Measurements from ENCODE around the gene CD63. TPM values are rescaled to one million over a fixed set of nuclear protein-coding genes. Genes with fewer than 3 reads are reported as not detected.

CD63 gene
- total RNA-seq, 1 experiment from 2014 or later: 880 TPM

DNA sequence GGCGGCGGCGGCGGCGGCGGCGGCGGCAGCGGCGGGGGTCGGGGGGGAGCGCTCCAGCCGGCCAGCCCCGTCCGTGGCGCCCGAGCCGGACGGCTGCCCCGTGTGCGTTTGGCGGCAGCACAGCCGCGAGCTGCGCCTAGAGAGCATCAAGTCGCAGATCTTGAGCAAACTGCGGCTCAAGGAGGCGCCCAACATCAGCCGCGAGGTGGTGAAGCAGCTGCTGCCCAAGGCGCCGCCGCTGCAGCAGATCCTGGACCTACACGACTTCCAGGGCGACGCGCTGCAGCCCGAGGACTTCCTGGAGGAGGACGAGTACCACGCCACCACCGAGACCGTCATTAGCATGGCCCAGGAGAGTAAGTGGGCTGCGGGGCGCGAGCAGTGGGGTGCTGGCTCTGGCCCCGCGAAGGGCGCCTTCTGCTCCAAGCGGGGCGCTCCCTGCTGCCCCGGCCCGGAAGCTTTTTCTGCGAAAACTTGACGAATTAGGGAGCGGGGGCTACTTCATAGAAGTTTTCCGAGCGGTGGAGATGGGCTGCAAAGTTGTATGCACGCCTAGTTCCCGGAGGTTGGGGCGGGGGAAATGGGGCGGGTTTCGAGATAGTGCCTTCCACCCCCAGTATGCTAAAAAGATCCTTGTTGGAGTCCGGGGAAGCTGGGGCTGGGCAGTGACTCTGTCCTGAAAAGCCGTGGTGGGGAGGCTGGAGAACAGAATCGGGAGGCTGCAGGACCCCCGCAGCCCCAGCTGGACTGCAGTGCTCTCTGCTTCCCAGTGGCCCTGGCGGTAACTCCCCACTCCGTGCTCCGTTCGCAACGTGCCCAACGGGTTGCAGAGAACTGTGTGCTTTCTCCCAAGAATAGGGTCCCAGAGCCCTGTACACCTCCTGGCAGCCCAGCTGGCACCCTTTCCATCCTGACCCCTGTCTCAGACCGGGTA lies 14.9 kb upstream of the CD63 start:
- H3K4me3 Mint-ChIP-seq (ENCODE audit: low read depth, unreplicated experiment): peak overlapping the region; percentile 73
- CTCF ChIA-PET: interaction anchor here (0.6 to 1.3 kb wide), 3 partner anchors 9 to 572 kb away, joined by 3 to 4 read pairs (median 3); partner anchors contain the start of gene CNPY2
- no peak overlapping the region for H3K27ac Mint-ChIP-seq (ENCODE audit: unreplicated experiment)
- no TSS peak for BruUV-seq (replicated peaks)
- H3K36me3 Mint-ChIP-seq (ENCODE audit: insufficient read depth, unreplicated experiment): peaks cover 33% of the 10 kb centered on the region
- H3K27me3 Mint-ChIP-seq (ENCODE audit: unreplicated experiment): peaks cover 35% of the 10 kb centered on the region
- intact Hi-C loops (cut with micrococcal nuclease; ENCODE audit: unreplicated experiment): no loop called here
- TF ChIP-seq, protein P1, sequence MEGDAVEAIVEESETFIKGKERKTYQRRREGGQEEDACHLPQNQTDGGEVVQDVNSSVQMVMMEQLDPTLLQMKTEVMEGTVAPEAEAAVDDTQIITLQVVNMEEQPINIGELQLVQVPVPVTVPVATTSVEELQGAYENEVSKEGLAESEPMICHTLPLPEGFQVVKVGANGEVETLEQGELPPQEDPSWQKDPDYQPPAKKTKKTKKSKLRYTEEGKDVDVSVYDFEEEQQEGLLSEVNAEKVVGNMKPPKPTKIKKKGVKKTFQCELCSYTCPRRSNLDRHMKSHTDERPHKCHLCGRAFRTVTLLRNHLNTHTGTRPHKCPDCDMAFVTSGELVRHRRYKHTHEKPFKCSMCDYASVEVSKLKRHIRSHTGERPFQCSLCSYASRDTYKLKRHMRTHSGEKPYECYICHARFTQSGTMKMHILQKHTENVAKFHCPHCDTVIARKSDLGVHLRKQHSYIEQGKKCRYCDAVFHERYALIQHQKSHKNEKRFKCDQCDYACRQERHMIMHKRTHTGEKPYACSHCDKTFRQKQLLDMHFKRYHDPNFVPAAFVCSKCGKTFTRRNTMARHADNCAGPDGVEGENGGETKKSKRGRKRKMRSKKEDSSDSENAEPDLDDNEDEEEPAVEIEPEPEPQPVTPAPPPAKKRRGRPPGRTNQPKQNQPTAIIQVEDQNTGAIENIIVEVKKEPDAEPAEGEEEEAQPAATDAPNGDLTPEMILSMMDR (IDR thresholded peaks at IDR 0.05; ENCODE audit: unreplicated experiment): peak; percentile 14
- H3K9me3 Mint-ChIP-seq (ENCODE audit: low read depth, unreplicated experiment): no peaks in the 10 kb centered on the region
- peak; percentile 57 for DNase-seq
- H3K4me1 Mint-ChIP-seq (ENCODE audit: low read depth, unreplicated experiment): peaks cover 24% of the 10 kb centered on the region

DNA sequence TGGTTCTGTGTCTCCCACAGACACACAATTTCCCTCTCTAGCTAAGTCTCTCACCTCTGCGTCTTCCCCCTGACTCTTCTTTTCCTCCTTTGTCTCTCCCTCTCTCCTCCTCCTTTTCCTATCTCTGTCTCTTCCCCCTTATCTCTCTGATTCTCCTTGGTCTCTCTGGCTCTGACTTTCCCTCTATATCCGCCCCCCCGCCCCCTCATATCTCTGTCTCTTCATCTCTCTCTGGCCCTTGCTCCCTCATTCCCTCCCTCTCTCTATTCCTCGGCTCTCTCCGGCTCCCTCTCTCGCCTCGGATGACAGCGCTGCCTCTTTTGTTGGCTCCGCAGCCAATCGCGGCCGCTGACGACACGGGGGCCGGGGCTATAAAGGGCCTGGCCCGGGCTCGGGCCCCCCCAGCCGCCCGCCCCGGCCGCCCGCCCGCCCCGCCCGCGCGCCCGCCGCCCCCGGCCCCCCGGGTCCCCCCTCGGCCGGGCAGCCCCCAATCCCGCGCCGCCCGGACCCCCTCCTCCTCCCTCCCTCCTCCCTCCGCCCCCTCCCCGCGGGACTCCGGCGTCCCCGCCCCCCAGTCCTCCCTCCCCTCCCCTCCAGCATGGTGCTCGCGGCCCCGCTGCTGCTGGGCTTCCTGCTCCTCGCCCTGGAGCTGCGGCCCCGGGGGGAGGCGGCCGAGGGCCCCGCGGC lies 14.1 kb upstream of the CD63 start, which contains the start of gene GDF11:
Gene GDF11 (plus strand): TSS at position 404 of the 687 bp plus-strand sequence. CDS start 195 bp downstream, at position 599.
- TF ChIP-seq, protein P1 (IDR thresholded peaks at IDR 0.05; ENCODE audit: unreplicated experiment): no peak
- intact Hi-C loops (cut with micrococcal nuclease; ENCODE audit: unreplicated experiment): no loop called here
- H3K9me3 Mint-ChIP-seq (ENCODE audit: low read depth, unreplicated experiment): no peaks in the 10 kb centered on the region
- BruUV-seq (replicated peaks): no TSS peak
- no peak within 1 kb of the TSS for H3K27ac Mint-ChIP-seq (ENCODE audit: unreplicated experiment)
- H3K4me1 Mint-ChIP-seq (ENCODE audit: low read depth, unreplicated experiment): peaks cover 32% of the 10 kb centered on the region
- H3K27me3 Mint-ChIP-seq (ENCODE audit: unreplicated experiment): peaks cover 35% of the 10 kb centered on the region
- peak; percentile 69 for DNase-seq
- peak within 1 kb of the TSS; percentile 73 for H3K4me3 Mint-ChIP-seq (ENCODE audit: low read depth, unreplicated experiment)
- peaks cover 35% of the 10 kb centered on the region for H3K36me3 Mint-ChIP-seq (ENCODE audit: insufficient read depth, unreplicated experiment)
- CTCF ChIA-PET: interaction anchor here (0.6 to 0.7 kb wide), 2 partner anchors 22 to 573 kb away, joined by 3 read pairs; partner anchors contain the start of gene CNPY2

DNA sequence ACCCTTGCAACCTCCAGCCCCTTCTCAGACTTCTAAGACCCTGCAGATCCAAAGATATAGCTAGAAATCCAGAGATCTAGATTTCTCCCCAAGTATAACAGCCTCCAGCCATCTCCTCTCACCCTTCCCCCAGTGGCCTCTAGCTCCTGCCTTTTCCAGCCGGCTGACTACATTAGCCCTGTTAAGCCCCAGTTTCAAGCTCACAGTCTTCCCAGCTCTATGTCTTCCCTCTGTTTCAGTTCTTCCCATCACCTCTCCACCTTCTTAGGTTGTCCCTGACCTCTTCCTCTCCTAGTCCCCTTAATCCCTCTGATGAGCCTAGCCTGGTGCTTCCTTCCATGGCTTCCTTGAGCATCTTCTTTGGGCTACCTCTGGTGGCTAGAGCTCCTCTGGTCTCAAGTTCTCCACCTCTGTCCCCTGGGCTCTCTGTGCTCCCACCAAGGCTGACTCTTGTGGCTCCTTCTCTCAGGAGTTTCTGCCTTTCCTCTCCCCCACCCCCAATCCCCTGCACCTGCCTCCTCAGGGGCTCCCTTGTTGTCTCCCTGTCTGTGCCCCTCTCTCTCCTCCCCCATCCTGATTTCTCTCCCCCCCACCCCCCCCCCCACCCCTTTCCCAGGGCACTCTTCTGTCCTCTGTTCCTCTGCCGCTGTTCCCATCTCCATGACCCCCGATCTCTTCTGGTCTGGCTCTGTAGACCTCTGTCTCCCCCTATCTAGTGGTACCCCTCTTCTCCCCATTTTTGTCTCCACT lies 13.3 kb upstream of the CD63 start:
- H3K9me3 Mint-ChIP-seq (ENCODE audit: low read depth, unreplicated experiment): no peaks in the 10 kb centered on the region
- BruUV-seq (replicated peaks): no TSS peak
- CTCF ChIA-PET: interaction anchor here (0.5 to 1.1 kb wide), 3 partner anchors 22 to 377 kb away, joined by 3 read pairs; partner anchors contain the start of gene RAB5B
- H3K4me1 Mint-ChIP-seq (ENCODE audit: low read depth, unreplicated experiment): peaks cover 40% of the 10 kb centered on the region
- peak overlapping the region; percentile 73 for H3K4me3 Mint-ChIP-seq (ENCODE audit: low read depth, unreplicated experiment)
- TF ChIP-seq, protein P1 (IDR thresholded peaks at IDR 0.05; ENCODE audit: unreplicated experiment): no peak
- no peak overlapping the region for H3K27ac Mint-ChIP-seq (ENCODE audit: unreplicated experiment)
- intact Hi-C loops (cut with micrococcal nuclease; ENCODE audit: unreplicated experiment): no loop called here
- DNase-seq: no peak
- H3K27me3 Mint-ChIP-seq (ENCODE audit: unreplicated experiment): peaks cover 35% of the 10 kb centered on the region
- H3K36me3 Mint-ChIP-seq (ENCODE audit: insufficient read depth, unreplicated experiment): peaks cover 28% of the 10 kb centered on the region

DNA sequence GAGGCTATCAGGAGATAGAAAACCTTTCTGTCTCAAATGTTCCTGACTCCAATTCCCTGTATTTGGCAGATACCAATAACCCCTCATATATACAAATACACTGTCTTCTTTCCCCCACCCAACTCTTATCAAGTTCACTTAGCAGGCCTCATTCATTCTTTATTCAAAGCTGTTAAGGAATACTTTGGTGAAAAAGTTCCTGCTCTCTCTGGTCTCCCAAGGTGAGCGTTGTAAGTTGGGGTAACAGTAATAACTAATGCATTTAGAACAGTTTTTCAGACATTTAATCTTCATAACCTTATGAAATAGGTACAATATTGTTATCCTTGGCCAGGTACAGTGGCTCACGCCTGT lies 10.2 kb upstream of the CD63 start:
- TF ChIP-seq, protein P1 (IDR thresholded peaks at IDR 0.05; ENCODE audit: unreplicated experiment): no peak
- intact Hi-C loops (cut with micrococcal nuclease; ENCODE audit: unreplicated experiment): loop anchor here (1.0 to 5.0 kb wide), 8 partner anchors 57 to 363 kb away; partner anchors contain the start of genes DGKA, ORMDL2, PA2G4 and RPS26
- H3K9me3 Mint-ChIP-seq (ENCODE audit: low read depth, unreplicated experiment): no peaks in the 10 kb centered on the region
- peaks cover 35% of the 10 kb centered on the region for H3K4me1 Mint-ChIP-seq (ENCODE audit: low read depth, unreplicated experiment)
- H3K36me3 Mint-ChIP-seq (ENCODE audit: insufficient read depth, unreplicated experiment): peaks cover 15% of the 10 kb centered on the region
- peaks cover 21% of the 10 kb centered on the region for H3K27me3 Mint-ChIP-seq (ENCODE audit: unreplicated experiment)
- peak overlapping the region; percentile 68 for H3K4me3 Mint-ChIP-seq (ENCODE audit: low read depth, unreplicated experiment)
- no TSS peak for BruUV-seq (replicated peaks)
- CTCF ChIA-PET: interaction anchor here (0.6 to 3.3 kb wide), 27 partner anchors 9 to 778 kb away, joined by 3 to 41 read pairs (median 4); partner anchors contain the start of genes ANKRD52, CD63, ORMDL2 and PA2G4
- no peak for DNase-seq
- H3K27ac Mint-ChIP-seq (ENCODE audit: unreplicated experiment): no peak overlapping the region
